ENCODE data around the gene SLC25A53.

SLC25A53 gene

DNA sequence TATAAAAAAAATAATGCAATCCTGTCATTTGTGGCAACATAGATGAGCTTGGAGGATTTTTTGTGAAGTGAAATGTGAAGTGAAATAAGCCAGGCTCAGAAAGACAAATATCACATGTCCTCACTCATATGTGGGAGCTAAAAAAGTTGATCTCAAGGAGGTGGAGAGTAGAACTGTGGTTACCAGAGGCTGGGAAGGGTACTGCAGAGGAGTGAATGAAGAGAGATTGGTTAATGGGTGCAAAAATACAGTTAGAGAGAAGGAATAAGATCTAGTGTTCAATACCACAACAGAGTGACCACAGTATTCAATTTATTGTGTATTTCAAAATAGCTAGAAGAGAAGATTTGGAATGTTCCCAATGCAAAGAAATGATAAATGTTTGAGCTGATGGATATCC, 57.9 kb downstream of the SLC25A53 start:
- H3K27ac ChIP-seq, result no peak overlapping the region
- no peaks in the 10 kb centered on the region for H3K27me3 ChIP-seq (replicated peaks)
- no peaks in the 10 kb centered on the region for H3K36me3 ChIP-seq (replicated peaks)
- TF ChIP-seq, protein P1, sequence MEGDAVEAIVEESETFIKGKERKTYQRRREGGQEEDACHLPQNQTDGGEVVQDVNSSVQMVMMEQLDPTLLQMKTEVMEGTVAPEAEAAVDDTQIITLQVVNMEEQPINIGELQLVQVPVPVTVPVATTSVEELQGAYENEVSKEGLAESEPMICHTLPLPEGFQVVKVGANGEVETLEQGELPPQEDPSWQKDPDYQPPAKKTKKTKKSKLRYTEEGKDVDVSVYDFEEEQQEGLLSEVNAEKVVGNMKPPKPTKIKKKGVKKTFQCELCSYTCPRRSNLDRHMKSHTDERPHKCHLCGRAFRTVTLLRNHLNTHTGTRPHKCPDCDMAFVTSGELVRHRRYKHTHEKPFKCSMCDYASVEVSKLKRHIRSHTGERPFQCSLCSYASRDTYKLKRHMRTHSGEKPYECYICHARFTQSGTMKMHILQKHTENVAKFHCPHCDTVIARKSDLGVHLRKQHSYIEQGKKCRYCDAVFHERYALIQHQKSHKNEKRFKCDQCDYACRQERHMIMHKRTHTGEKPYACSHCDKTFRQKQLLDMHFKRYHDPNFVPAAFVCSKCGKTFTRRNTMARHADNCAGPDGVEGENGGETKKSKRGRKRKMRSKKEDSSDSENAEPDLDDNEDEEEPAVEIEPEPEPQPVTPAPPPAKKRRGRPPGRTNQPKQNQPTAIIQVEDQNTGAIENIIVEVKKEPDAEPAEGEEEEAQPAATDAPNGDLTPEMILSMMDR (IDR thresholded peaks at IDR 0.05; ENCODE audit: low read depth, low read length, missing control alignments), result no peak
- DNase-seq, result no peak
- in situ Hi-C loops (cut with HindIII; ENCODE audit: low pct_ligation_motif_present, low sequenced_read_pairs), result no loop called here
- no peak overlapping the region for H3K4me3 ChIP-seq (ENCODE audit: low read depth, low read length)

DNA sequence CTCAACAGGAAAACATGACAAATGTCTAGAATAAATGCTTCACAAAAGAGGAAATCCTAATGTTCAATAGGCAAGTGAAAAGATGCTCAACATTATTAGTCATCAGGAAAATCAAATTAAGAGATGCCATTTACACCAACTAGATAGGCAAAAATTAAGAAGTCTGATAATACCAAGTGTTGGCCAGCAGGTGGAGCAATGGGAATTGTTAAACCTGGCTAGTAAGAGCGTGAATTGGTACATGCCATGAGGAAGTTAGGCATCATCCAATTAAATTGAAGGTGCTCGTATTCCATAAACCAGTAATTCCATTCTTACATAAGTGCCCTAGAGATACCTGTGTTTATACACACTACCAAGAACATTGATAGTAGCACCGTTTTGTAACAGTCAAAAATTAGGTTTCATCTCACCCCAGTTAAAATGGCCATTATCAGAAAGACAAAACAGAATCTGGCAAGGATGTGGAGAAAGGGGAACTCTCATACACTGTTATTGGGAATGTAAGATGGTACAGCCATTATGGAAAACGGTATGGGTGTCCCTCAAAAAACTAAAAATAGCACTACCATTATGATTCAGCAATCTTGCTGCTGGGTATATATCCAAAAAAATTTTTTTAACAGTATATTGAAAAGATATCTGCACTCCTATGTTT, 58.5 kb downstream of the SLC25A53 start:
- TF ChIP-seq, protein P1 (IDR thresholded peaks at IDR 0.05; ENCODE audit: low read depth, low read length, missing control alignments), result peak; percentile 66
- in situ Hi-C loops (cut with HindIII; ENCODE audit: low pct_ligation_motif_present, low sequenced_read_pairs), result no loop called here
- no peak overlapping the region for H3K27ac ChIP-seq
- H3K27me3 ChIP-seq (replicated peaks), result no peaks in the 10 kb centered on the region
- H3K36me3 ChIP-seq (replicated peaks), result no peaks in the 10 kb centered on the region
- peak; percentile 36 for DNase-seq
- H3K4me3 ChIP-seq (ENCODE audit: low read depth, low read length), result no peak overlapping the region

DNA sequence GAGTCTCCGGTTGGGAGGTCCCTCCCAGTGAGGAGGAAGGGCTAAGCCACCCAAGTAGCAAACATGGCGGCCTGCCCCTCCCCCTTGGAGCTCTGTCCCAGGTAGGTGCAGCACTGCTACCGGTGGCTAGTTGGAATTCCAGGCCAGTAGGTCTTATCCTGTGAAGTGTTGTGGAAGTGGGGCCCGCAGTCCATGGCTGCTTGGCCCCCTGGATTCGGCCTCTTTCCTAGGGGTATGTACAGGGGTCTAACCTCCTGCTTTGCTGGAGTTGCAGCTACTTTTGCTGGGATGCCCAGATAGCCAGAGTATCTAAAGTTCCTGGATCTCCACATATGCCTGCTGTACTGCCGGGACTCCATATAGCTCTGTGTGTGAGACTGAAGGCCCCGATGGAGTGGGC, 70.9 kb downstream of the SLC25A53 start:
- TF ChIP-seq, protein P1 (IDR thresholded peaks at IDR 0.05; ENCODE audit: low read depth, low read length, missing control alignments), result no peak
- in situ Hi-C loops (cut with HindIII; ENCODE audit: low pct_ligation_motif_present, low sequenced_read_pairs), result no loop called here
- Histone ChIP-seq H3K27me3 (replicated peaks) (peaks cover 2% of the 10 kb centered on the region), H3K36me3 (replicated peaks) (no peaks in the 10 kb centered on the region), H3K4me3 (ENCODE audit: low read depth, low read length) (no peak overlapping the region), H3K27ac (no peak overlapping the region)
- no peak for DNase-seq

DNA sequence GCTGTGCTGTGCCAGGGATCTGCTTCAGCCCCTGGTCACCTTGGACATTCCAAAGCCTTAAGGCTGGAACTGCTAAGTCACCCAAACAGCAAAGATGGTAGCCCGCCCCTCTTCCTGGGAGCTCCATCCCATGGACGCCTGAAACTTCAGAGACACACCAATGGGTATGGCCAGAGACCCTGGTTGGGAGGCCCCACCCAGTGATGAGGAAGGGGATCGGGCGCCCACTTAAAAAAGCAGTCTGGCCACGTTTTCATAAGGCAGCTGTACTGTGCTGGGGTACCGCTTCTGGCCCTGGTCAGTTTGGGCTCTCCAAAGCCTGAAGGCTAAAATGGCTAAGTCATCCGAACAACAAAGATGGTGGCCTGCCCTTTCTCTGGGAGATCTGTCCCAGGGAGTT, 71.3 kb downstream of the SLC25A53 start:
- DNase-seq, result no peak
- no peak overlapping the region for H3K27ac ChIP-seq
- no peak overlapping the region for H3K4me3 ChIP-seq (ENCODE audit: low read depth, low read length)
- H3K27me3 ChIP-seq (replicated peaks), result peaks cover 2% of the 10 kb centered on the region
- in situ Hi-C loops (cut with HindIII; ENCODE audit: low pct_ligation_motif_present, low sequenced_read_pairs), result no loop called here
- TF ChIP-seq, protein P1 (IDR thresholded peaks at IDR 0.05; ENCODE audit: low read depth, low read length, missing control alignments), result no peak
- H3K36me3 ChIP-seq (replicated peaks), result no peaks in the 10 kb centered on the region

DNA sequence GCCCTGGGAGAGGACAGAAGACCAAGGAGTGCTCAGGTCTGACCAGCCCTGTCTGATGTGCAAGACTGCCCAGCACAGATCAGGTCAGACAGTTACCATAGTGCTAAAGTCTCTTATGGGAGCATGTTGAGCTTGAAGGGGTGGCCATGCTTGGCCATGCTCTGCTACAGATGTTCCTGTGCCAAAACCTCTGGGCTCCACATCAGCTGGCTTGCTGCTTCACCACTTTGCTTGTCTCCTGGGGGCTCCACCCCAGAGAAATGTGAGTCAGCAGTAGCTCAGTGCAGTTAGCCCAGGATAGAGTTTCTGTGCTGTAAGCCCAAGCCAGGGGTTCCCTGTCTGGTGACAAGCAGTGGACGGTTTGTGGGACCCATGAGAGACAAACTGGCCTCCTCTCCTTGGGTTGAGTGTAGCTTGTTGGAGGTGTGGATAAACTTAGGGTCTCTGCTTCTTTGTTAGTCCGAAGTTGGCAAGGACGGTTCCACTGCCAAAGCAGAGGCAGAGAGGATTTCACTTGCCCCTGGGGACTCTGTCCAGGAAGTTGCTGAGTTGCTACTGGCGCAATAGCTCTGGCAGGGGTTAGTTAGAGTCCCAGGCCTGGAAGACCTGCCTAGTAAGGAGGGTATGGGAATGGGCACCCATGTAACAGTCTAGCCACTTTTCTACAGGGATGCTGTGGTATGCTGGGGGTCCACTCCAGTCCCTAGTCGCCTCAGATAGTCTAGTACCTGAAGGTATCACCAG, 72.1 kb downstream of the SLC25A53 start:
- Histone ChIP-seq H3K27me3 (replicated peaks) (peaks cover 2% of the 10 kb centered on the region), H3K36me3 (replicated peaks) (no peaks in the 10 kb centered on the region), H3K27ac (no peak overlapping the region), H3K4me3 (ENCODE audit: low read depth, low read length) (no peak overlapping the region)
- no peak for DNase-seq
- in situ Hi-C loops (cut with HindIII; ENCODE audit: low pct_ligation_motif_present, low sequenced_read_pairs), result no loop called here
- TF ChIP-seq, protein P1 (IDR thresholded peaks at IDR 0.05; ENCODE audit: low read depth, low read length, missing control alignments), result no peak

Data from brain microvascular endothelial cell (primary cell).